Dedifferentiated amniotic fluid mesenchymal stem cell (primary cell): Measurements from ENCODE around the gene FBXO31.
"Not testable (repeated sequence)": the region's sequence is repeated elsewhere in the genome, so short reads cannot be mapped to it uniquely, and the experiment has no call there.

Source experiments
- DNase-seq: peaks from one replicate; pipeline ENCODE4 v3.0.0-alpha.2; 2016; ENCODE audit errors: extremely low spot score

The FBXO31 gene

DNA sequence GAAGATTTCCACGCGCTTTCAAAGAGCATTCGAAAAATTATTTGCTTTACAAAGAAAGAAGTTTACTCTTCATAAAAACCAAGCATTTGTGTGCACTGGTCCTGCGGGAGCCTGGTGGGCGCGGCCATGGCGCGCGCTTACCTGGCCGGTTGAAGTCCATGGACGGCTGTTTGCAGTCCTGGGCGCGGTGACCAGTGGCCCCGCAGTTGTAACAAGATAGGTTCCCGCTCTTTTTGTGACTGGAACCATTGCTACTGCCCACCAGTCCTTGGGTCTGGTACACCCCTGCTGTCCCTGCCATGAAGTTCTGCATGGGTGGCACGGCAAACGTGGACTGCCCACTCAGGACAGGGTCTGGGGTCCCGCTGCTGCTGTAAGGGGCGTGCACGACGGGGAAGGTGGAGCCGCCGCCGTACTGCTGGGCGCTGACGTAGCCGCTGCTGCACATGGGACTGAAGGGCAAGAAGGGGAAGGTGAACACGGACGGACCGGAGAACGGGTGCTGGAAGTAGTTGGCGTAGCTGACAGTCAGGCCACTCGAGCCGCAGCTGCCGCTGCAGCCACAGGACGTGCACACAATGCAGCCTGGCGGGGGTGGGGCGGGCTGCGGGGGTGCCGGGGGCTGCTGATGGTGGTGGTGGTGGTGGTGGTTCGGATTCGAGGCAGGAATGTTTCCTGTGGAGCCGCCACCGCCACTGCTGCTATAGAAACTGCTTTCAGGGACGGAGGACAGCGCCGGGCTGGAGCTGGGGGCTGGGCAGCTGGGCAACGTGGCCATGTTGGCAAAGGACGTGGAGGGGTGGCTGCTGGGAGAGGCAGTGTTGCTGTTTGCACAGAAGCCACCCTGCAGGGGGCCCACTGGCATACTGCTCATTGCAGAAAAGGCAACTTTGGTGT is 28.0 kb upstream of the FBXO31 start:
- DNase-seq = no peak

DNA sequence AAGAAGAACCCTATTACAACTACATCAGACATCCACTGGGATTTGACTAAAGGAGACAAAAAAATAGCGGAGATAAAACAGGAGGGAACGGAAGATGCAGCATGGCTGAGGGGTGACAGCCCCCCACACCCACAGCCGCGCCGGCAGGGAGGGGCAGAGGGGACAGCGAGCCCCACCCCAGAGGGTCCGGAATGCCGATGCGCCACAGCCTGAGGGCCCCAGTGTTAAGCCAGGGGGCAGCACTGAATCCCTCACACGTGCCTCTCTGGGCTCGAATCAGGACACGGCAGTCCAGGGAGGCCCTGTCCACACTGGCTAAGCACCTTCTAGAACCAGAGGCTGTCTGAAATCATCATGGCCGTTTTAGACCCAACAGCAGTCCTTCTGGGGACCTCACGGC is 27.4 kb upstream of the FBXO31 start:
- DNase-seq = no peak

DNA sequence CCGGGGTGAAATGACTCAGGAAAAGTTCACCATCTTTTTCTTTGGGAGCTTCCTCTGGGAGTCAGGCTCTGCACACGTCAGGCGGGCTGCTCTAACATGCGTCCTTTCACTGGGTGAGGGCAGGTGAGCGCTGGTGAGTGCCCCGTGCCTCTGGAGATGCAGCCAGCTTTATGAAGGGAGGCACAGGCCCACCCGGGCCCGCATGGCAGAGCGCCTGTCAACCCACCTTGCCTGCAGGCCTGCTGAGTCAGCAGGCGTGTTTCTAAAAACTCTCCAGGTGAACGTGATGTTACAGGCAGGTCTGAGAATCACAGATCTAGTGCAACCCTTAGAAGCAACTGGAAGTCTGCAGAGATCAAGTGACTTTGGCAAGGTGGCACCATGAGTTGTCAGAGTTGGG is 27.0 kb upstream of the FBXO31 start:
- DNase-seq = no peak

DNA sequence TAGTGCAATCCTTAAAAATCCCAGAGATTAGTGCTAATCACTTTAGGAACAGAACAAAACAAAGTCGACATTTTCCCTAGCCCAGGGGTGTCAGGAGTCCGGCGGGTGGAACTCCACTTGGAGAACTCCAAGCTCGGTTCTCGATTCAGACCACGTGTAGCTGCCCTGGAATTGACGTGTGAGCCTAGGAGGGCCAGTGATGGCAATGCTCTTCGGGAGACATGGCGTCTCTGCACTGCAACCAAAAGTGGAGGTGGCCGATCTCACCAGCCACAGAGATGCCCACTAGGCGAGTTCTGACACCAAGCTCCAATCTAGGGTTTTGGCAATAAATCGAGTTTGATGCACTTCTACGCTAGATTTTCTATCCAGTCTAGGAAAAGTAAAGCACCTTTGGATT is 26.2 kb upstream of the FBXO31 start:
- DNase-seq = no peak

DNA sequence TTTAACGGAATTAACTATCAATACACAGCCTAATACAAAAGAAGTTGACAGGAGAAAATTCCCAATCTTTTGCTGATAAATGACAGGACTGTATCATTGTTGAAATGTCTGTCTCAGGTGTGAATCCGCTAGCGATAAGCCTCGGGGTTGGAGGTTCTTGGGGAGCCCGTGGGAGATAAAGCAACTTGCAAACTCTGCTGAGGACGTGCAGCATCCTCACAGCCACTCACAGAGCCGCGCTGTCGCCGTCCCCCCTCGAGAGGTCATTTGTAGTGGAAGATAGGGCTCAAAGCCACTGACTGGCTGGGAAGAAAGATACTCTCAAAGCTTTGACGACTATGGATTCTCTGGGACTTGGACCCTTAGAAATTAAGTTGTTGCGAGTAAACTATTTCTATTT is 25.6 kb upstream of the FBXO31 start:
- DNase-seq = no peak

DNA sequence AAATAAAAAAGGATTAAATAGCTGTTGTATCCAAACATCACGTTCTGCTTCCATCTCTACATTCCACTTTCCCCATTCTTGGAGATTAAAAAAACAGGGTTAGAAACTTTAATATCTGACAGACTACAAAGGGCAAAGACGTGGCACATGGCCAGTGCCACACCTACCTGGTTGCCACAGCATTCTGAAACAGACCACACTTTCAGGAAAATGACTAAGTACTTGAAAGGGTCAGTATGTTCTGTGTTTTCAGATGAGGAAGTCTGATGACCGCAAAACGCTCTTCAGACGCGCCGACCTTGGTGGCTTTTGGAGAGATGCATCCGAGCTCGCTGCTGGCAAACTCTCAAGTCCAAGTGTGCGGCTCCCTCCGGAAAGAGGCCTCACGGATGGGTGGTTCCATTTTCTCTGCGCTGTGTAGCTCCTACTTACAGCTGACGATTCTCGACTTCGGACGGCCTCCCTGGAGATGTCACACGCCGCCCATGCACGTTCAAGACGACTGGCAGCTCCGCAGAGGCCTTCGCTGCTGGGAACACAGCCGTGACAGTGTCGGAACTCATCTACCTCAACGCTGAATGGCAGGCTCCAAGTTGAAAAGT is 24.0 kb upstream of the FBXO31 start:
- DNase-seq = no peak

DNA sequence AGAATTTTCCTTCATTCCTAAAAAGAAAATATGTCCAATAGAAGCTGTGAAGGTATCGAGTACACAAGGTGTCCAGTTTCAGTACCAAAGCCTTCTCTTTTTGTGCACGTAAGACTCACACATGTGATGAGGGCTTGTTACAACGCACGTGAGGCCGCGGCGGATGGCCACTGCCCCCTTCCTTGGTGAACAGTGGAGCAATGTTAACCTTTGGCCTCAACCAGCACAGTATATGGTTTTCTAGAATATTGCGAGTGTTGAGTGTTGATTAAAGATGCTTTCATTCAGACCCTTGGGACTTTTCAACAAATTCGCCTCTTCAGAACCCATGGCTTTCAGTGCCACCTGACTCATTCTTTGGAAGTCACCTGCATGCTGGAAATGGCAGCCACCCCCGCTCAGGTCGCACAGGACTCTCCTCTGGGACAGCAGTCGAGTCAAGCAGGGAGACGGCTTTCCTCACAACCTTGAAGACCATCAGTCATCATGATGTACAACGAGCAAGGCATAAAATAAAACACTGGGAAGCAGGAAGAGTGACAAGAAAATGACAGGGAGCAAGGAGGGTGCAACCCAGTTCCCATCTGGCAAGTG is 23.0 kb upstream of the FBXO31 start:
- no peak for DNase-seq

DNA sequence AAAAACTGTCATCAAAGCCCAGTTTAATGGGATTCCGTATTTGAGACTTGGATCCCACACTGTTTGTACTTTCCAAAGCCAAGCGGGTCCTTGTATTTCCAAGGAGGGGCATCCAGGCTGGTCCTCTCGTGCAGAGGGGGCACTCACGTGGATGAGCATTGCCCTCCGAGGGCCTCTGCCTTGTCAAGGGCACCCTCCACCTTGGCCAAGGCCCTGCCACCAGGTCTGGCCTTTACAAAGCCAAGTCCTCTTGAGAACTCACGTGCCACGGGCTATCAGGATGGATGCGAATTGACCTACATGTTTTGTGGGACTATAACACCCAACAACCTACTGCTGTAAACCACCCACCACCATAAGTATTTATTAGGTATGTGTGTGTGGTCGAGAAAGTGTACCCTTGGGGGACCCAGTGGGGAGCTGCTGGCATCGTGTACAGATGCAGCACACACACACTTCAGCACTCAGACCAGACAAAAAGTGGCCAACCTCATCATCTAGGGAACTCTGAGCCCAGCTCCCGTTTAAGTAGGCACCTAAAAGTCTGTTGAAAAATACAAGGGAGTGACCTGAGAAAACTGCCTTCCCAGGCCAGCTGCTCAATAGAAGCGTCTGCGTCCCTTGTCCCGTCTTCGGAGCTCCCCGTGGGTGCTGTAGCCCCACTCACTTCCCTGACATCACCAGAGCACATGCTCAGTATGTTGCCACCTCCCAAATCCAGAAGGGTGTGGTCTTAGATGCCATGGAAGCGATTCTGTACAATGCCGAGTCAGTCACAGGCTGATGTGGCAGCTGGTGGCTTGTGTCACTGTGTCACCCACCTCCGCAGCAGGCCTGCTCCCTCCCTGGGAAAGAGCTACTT is 21.4 kb upstream of the FBXO31 start:
- DNase-seq = no peak

DNA sequence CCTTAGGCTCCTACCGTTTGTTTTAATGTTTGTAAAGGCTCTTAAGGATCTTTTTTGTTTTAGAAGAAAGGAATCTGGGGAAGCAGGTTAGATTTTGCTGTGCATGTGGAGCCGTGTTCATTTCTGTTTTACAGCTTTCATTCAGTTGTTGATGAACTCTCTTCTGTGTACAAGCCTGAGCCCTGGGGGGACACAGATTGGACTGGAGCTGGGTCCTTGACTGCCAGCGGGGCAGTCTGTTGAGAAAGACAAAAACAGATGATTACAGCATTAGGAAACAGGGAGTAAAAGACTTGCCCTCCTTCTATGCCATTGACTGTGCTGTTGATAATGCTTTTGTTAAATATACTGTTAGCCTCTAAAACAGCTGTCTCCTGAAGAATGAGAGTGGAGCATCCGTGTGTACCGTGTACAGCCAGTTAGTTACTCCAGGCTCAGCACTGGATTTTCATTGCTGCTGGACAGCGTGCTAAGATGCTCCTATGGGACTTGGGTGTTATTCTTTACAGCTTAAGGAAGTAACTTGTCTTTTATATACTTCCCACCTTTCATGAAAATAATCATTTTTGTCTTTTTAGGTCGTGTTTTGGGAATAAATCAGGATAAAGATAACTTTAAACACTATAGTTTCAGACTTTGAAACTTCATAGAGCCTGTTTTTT is 11.7 kb upstream of the FBXO31 start:
- DNase-seq = no peak

DNA sequence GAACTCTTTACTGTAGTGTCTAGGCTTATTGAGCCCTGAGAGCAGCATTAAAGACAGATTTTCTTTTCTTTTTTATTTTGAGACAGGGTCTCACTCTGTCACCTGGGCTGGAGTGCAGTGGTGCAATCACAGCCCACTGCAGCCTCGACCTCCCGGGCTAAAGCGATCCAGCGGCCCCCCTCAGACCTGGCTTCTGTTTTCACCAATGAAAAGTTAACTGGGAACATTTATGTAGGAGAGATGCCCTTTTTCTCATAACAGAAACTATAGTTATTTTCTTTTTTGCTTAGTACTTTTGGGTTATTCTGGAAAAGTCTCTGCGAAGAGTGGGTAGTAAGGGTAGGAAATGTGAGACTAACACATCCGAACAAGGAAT is 10.1 kb upstream of the FBXO31 start:
- DNase-seq = no peak

DNA sequence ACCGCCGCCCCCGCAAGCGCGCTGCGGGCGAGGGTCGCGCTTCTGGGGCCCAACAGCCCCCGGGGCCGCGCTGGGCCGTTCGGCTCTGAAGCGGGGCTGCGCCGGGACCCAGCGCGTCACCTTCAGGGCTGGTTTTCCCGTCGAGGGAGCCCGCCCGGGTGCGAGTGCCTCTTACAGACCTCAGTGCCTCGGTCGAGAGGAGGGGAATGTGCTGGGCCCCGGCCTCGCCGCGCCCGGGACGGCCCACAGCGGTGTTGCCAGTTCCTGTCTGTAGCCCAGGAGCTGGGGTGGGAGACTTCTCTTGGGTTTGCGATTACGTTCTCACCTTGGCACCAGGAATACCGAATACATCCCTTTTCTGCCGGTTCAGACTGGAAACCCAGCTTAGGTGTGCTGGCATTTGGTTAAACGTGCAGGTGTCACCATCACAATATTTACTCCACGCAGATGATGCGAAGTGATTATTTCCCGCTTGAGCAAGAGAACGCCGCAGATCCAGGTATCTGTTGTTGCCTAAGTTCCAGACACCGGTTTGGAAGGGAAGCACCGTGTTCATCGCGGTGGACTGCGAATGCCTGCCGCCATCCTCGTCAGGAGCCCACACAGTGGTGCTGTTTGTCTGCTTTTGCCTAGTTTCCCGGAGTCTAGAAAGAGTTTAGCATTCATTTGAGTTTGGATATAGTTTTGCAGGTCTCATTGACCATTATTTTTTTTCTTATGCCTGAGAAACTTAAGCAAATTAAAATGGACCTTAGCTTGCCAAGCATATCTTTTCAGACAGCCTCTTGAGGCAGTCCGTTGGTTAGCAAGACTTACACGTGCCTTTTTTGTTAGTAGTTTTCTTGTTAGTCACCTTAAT is 9.5 kb upstream of the FBXO31 start:
- DNase-seq = peak; percentile 33

DNA sequence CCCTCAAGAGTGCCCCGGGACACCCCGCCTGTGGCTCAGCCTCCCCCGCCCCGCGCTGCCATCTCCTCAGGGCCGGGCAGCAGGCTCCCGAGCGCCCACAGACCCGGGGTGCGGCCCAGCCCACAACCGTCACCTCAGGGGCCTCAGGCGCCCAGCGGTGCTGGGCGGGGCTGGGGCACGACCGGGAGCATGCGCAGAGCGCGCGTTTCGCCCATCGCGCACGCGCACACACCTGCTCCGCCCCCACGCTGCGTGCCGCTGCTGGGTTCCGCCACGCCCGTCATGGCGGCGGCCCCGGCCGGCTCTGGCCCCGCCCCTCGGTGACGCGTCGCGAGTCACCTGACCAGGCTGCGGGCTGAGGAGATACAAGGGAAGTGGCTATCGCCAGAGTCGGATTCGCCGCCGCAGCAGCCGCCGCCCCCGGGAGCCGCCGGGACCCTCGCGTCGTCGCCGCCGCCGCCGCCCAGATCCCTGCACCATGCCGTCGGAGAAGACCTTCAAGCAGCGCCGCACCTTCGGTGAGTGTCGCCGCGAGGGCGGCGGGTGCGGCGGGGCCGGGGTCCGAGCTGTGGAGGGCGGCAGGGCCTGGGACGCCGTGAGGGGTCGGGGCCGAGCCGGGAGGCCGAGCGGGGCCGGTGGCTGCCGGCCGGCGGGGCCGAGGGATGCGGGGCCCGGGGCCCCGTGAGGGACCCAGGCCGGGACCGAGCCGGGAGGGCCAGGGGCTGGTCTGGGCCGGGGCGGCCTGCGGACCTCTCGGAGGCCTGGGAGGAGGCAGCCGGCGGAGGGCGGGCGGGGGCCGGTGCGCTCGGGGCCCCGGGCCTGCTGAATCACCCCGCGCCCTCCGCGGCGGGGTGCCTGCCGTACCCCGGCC is 8.6 kb upstream of the FBXO31 start, which contains the start of gene MAP1LC3B:
Gene MAP1LC3B, plus strand, starts transcription at position 387 of the 871 bp plus-strand sequence. Its CDS starts 92 bp downstream, at position 479.
- DNase-seq = peak; percentile 89

DNA sequence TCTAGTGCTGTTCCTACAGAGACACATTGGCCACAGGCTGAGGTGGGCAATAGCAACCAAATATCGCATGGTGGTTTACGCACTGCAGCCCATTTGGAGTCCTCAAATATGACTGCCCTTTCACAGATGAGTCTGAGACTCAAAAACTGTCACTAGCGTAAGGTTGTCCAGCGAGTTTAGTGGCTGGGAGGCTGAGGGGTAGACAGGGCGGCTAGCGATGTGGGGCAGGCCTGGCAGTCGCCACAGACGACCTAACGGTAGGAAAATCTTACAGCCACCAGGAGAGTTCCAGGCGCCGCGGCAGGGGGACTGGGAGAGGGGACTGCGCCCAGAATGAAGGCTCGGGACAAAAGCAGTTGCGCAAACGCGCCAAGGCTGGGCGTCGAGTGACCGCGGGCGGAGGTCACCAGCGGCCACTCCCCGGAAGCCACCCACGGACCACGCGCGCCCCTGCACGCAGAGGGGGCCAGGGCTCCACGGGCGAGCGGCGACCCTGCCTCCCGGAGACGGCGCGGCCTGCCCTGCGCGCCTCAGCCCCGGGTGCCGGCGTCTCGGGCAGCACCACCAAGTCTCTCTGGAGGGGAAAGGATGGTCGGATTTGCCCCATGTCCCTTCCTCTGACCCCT is 7.9 kb upstream of the FBXO31 start:
- DNase-seq = no peak

DNA sequence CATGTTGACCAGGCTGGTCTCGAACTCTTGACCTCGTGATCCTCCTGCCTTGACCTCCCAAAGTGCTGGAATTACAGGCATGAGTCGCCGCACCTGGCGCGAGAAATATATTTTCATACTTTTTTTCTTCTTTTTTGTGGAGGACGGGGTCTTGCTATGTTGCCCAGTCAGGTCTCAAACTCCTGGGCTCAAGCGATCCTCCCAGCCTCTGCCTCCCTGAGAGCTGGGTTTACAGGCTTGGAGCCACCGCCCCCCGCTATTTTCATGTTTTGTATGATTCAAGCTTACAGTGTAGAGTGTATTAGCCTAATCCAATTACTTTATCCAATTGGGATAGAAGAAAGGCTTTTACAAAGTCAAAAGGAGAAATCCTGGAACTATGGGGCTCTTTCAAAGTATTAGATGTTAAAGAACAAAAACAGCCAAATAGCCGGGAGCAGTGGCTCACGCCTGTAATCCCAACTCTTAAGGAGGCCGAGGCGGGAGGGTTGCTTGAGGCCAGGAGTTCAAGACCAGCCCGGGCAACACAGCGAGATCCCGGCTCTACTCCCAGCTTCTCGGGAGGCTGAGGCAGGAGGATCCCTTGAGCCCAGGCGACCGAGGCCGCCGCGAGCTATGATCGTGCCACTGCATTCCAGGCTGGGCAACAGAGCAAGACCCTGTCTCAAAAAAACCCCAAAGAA is 7.2 kb upstream of the FBXO31 start:
- no peak for DNase-seq

DNA sequence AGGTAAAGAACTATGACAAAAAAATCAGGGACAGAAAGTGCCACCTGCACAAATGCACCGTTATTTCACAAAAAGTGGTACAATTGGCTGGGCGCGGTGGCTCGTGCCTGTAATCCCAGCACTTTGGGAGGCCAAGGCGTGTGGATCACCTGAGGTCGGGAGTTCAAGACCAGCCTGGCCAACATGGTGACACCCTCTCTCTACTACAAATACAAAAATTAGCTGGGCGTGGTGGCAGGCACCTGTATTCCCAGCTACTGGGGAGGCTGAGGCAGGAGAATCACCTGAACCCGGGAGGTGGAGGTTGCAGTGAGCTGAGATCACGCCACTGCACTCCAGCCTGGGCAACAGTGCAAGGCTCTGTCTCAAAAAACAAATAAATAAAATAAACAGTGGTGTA is 6.3 kb upstream of the FBXO31 start:
- DNase-seq = not testable (repeated sequence)

DNA sequence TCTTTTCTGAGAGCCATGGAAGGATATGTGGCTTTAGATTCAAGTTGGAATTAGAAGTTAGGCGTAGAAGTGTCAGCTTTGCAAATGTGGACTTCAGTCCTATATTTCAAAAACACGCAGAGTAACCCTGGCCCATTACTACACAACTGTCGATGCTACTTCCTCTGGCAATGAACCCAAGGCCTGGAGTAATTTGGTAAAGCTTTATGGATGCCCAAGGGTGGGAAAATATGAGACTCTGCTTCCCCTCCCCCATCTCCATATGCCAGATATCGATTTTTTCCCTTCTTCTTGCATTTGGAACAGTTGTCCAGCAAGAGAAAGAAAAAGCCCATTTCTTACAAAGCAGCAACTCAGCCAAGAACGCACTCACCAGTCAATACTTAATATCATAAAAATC is 5.7 kb upstream of the FBXO31 start:
- no peak for DNase-seq

DNA sequence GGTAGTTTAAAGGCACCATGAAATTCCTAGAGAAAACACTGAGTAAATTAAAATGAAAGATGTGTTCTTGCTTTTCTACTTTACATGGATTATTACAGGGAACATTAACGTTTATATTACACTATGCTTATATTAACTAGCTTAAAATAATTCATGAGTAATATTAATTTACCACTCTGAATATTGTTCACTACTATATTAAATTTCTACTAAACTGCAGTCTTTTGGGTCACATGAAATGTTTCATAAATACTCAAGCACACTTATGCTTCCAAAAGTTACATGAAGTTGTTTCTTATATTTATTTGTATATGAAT is 5.2 kb upstream of the FBXO31 start:
- DNase-seq = no peak

DNA sequence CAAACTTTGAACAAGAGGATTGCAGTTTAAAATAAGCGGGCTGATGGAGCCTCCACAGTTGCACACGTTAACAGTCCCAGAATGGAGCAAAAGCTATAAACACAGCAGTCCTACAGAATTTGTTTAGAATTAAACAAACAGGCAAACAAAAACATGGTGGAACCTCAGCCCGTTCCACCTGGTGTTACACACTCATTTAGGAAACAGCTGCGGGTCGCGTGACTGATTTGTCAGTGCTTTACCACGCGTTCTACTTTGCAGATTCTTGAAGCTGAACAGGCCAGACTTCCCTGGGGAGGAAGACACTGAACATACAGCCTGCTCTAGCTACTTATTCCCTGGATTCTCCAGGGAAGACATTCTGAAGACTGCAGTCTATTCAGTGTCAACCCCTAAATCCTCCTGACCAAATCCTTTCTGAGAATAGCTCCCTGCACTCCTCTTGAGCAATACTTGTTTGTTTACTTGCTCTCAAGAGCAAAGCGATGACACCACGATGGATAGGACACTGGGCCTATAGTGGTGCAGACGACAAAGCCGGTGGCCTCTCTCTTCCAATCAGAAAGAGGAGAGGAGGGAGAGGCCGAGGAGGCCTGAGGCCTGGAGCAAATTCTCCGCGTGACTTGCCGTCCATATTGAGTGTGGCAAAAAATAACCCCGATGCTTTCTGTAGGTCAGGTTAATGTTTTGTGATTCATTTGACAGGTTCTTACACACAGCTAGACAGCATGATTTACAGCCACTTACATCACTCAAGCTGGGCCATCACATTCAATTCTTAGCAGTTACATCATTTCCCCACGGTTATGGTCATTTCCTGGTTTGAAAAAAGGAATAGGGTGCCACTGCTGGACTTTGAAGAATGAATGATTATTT is 4.6 kb upstream of the FBXO31 start:
- DNase-seq = peak; percentile 99
